Sigmoid colon (tissue), 4 donors: ENCODE measurements around the gene TUBGCP2.
"Not testable (repeated sequence)": the region's sequence is repeated elsewhere in the genome, so short reads cannot be mapped to it uniquely, and the experiment has no call there.

ENCODE experiments used
- CTCF ChIP-seq, 4 experiments: fragments of 450-650 bp in 3 of 4; fragments of 200-600 bp in 1 of 4; IDR thresholded peaks; one replicate each; pipeline ENCODE4 v1.5.1; 2016 to 2019; ENCODE audit warnings: antibody characterized with exemption in 4 of 4, mild to moderate bottlenecking in 3 of 4, moderate library complexity in 2 of 4
- EP300 ChIP-seq, 4 donors: sonication (generic); formaldehyde crosslinking; IDR thresholded peaks; one replicate each; pipeline ENCODE4 v1.6.1; 2017; ENCODE audit warnings: antibody characterized with exemption in 4 of 4
- POLR2A ChIP-seq, 2 donors: fragments of 450-650 bp; IDR thresholded peaks; one replicate each; pipeline ENCODE4 v1.6.1; 2016; ENCODE audit warnings: antibody characterized with exemption in 2 of 2, mild to moderate bottlenecking in 2 of 2, moderate library complexity in 2 of 2
- POLR2AphosphoS5 ChIP-seq, 4 donors: sonication (generic); formaldehyde crosslinking; IDR thresholded peaks; one replicate each; pipeline ENCODE4 v1.6.1; 2017; ENCODE audit warnings: antibody characterized with exemption in 4 of 4

- not testable (repeated sequence) for TF ChIP-seq POLR2A, CTCF, POLR2AphosphoS5, EP300 (IDR thresholded peaks at IDR 0.05)
Observed at GRCh38 chr10:133234796-133235195, 73.9 kb downstream of the TUBGCP2 start.
